ENCODE data around the gene MEPCE.

DNA sequence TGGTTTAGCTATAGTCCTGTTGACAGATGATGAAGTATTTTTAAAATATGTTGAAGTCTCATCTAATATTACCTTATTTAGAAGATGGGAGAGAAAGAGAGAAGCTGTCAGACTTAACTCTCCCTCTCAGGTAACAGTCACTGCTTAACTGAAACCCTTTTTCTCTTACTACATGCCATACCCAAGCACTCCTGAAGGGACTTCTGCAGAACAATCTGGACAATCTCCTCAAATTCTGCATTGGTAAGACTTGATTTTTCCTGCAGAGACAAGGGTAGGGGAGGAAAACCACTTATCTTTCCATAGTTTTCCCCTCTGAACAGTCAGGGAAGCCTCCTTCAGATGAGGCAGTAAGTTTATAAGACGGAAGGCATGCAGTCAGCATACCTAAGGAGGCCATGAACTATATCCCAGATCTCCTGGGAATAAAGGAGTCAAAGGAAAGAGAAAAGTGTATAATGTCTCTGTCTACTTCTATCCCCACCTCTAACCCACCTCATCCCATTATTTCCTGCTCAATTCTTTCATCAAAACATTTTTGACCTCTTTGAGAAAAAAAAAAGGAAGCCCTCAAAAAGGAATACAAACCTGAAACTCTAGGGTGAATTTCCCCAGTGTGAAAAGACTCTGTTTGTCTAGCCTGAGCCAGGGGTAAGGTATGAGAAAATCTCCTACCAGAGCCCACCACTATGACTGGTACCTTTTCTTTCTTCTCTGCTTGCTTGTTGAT, 10.5 kb upstream of the MEPCE start:
- TF ChIP-seq, protein P1, sequence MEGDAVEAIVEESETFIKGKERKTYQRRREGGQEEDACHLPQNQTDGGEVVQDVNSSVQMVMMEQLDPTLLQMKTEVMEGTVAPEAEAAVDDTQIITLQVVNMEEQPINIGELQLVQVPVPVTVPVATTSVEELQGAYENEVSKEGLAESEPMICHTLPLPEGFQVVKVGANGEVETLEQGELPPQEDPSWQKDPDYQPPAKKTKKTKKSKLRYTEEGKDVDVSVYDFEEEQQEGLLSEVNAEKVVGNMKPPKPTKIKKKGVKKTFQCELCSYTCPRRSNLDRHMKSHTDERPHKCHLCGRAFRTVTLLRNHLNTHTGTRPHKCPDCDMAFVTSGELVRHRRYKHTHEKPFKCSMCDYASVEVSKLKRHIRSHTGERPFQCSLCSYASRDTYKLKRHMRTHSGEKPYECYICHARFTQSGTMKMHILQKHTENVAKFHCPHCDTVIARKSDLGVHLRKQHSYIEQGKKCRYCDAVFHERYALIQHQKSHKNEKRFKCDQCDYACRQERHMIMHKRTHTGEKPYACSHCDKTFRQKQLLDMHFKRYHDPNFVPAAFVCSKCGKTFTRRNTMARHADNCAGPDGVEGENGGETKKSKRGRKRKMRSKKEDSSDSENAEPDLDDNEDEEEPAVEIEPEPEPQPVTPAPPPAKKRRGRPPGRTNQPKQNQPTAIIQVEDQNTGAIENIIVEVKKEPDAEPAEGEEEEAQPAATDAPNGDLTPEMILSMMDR (IDR thresholded peaks at IDR 0.05), result no peak
- TF ChIP-seq EP300 (IDR thresholded peaks at IDR 0.05) (no peak), POLR2A (IDR thresholded peaks at IDR 0.05) (no peak)
